Liver (tissue), 9 donors: Measurements from ENCODE around the gene RBBP6. TPM values are rescaled to one million over a fixed set of nuclear protein-coding genes. Genes with fewer than 3 reads are reported as not detected.

Source experiments
- DNase-seq: peaks from one replicate; pipeline ENCODE4 v3.0.0-alpha.2; 2017; ENCODE audit warnings: low spot score
- H3K27ac ChIP-seq, 2 donors: one replicate each; pipeline ENCODE4 v1.7.0; 2013; ENCODE audit warnings: inconsistent platforms in 2 of 2, low read length in 2 of 2, control low read depth in 1 of 2, low read depth in 1 of 2, mild to moderate bottlenecking in 1 of 2
- H3K27me3 ChIP-seq, 4 donors: one replicate each; pipeline versions ENCODE4 v1.6.1 to v1.7.0; 2013; ENCODE audit warnings: low read length in 3 of 4, inconsistent platforms in 1 of 4, mild to moderate bottlenecking in 1 of 4, moderate library complexity in 1 of 4; ENCODE audit not compliant: control insufficient read depth in 4 of 4, insufficient read depth in 4 of 4
- H3K36me3 ChIP-seq, 4 donors: one replicate each; pipeline versions ENCODE4 v1.6.1 to v1.7.0; 2013; ENCODE audit warnings: low read length in 3 of 4, mild to moderate bottlenecking in 3 of 4, low read depth in 1 of 4, moderate library complexity in 1 of 4; ENCODE audit not compliant: control insufficient read depth in 4 of 4, insufficient read depth in 3 of 4
- H3K4me1 ChIP-seq, 4 donors: one replicate each; pipeline versions ENCODE4 v1.6.1 to v1.7.0; 2013; ENCODE audit warnings: low read length in 3 of 4, mild to moderate bottlenecking in 3 of 4, moderate library complexity in 1 of 4; ENCODE audit not compliant: control insufficient read depth in 4 of 4, insufficient read depth in 4 of 4
- H3K4me3 ChIP-seq, 3 donors: one replicate each; pipeline versions ENCODE4 v1.6.1 to v1.7.0; 2013; ENCODE audit warnings: low read length in 3 of 3, control low read depth in 1 of 3, low read depth in 1 of 3, mild to moderate bottlenecking in 1 of 3
- H3K9ac ChIP-seq, 2 donors: one replicate each; pipeline ENCODE4 v1.7.0; 2013; ENCODE audit warnings: low read length in 2 of 2, mild to moderate bottlenecking in 2 of 2, moderate library complexity in 2 of 2, control low read depth in 1 of 2, low read depth in 1 of 2
- H3K9me3 ChIP-seq, 4 donors: one replicate each; pipeline versions ENCODE4 v1.6.1 to v1.7.0; 2013; ENCODE audit warnings: low read length in 3 of 4; ENCODE audit not compliant: control insufficient read depth in 4 of 4
- ATF3 ChIP-seq: IDR thresholded peaks from 2 replicates; pipeline ENCODE4 v1.6.1; 2016; ENCODE audit warnings: antibody characterized with exemption
- EGR1 ChIP-seq, 2 donors: IDR thresholded peaks; 2 replicates each; pipeline ENCODE4 v1.6.1; 2016 to 2018; ENCODE audit warnings: antibody characterized with exemption in 2 of 2, low read depth in 2 of 2
- FOXA1 ChIP-seq: IDR thresholded peaks from 2 replicates; pipeline ENCODE4 v1.6.1; 2016; ENCODE audit warnings: antibody characterized with exemption
- GABPA ChIP-seq, 2 donors: IDR thresholded peaks in 1 of 2; conservative IDR thresholded peaks in 1 of 2; 2 replicates each; pipeline ENCODE4 v1.6.1; 2016; ENCODE audit warnings: antibody characterized with exemption in 2 of 2, mild to moderate bottlenecking in 1 of 2, moderate library complexity in 1 of 2
- HNF4A ChIP-seq, 2 donors: conservative IDR thresholded peaks; 2 replicates each; pipeline ENCODE4 v1.6.1; 2016; ENCODE audit warnings: antibody characterized with exemption in 2 of 2, mild to moderate bottlenecking in 2 of 2
- JUND ChIP-seq, 2 donors: IDR thresholded peaks; 2 replicates each; pipeline ENCODE4 v1.6.1; 2016; ENCODE audit warnings: antibody characterized with exemption in 2 of 2
- MAX ChIP-seq: IDR thresholded peaks from 2 replicates; pipeline ENCODE4 v1.6.1; 2016; ENCODE audit warnings: antibody characterized with exemption
- NR2F2 ChIP-seq: IDR thresholded peaks from 2 replicates; pipeline ENCODE4 v1.6.1; 2016; ENCODE audit warnings: antibody characterized with exemption
- RAD21 ChIP-seq, 2 donors: IDR thresholded peaks; 2 replicates each; pipeline ENCODE4 v1.6.1; 2016; ENCODE audit warnings: antibody characterized with exemption in 2 of 2, mild to moderate bottlenecking in 2 of 2
- SP1 ChIP-seq: IDR thresholded peaks from 2 replicates; pipeline ENCODE4 v1.6.1; 2018; ENCODE audit warnings: antibody characterized with exemption, mild to moderate bottlenecking
- TAF1 ChIP-seq: conservative IDR thresholded peaks from 2 replicates; pipeline ENCODE4 v1.6.1; 2016; ENCODE audit warnings: antibody characterized with exemption, mild to moderate bottlenecking
- YY1 ChIP-seq: IDR thresholded peaks from 2 replicates; pipeline ENCODE4 v1.6.1; 2016; ENCODE audit warnings: antibody characterized with exemption, mild to moderate bottlenecking
- WGBS: extraction: QIAGEN DNeasy Blood & Tissue Kit; methylation state at CpG from one replicate; pipeline ENCODE4 v1.1.7; 2013; 5-methylcytosine and 5-hydroxymethylcytosine counted together
- polyA plus RNA-seq, 2 donors: library from polyadenylated mRNA; stranded (reverse) in 1 of 2; unstranded in 1 of 2; fragments of 200-250 nt in 1 of 2; fragments of >200 nt in 1 of 2; fragmentation: Nextera tagmentation in 1 of 2; extraction: Ambion mirVana in 1 of 2; gene quantifications; one replicate each; pipeline versions ENCODE4 v1.2.1 to v1.2.3, GENCODE V29; 2013 to 2015
- total RNA-seq, 2 donors: library from RNA; depleted of rRNA; stranded (reverse); fragments of >200 nt; gene quantifications; one replicate each; pipeline ENCODE4 v1.2.3, GENCODE V29; 2014
- TF ChIP-seq, protein P1 (sequence below): fragments of 150-350 bp; IDR thresholded peaks from 2 replicates; pipeline ENCODE4 v1.5.1; 2017; ENCODE audit warnings: improper control_type of control experiment, low read depth, low read length; ENCODE audit not compliant: missing input control
- TF ChIP-seq, protein P2 (sequence below): IDR thresholded peaks from 2 replicates; pipeline ENCODE4 v1.6.1; 2016; ENCODE audit warnings: antibody characterized with exemption, mild to moderate bottlenecking
- TF ChIP-seq, protein P3 (sequence below): IDR thresholded peaks from 2 replicates; pipeline ENCODE4 v1.6.1; 2016; ENCODE audit warnings: antibody characterized with exemption
- donor health status: healthy.
- donor health status: healthy.
- donor health status: healthy.
- donor health status: healthy.
- donor health status: healthy.

Gene RBBP6
- total and polyA plus RNA-seq, 4 donors = 8.1 to 35.8 (median 11.8) TPM

DNA sequence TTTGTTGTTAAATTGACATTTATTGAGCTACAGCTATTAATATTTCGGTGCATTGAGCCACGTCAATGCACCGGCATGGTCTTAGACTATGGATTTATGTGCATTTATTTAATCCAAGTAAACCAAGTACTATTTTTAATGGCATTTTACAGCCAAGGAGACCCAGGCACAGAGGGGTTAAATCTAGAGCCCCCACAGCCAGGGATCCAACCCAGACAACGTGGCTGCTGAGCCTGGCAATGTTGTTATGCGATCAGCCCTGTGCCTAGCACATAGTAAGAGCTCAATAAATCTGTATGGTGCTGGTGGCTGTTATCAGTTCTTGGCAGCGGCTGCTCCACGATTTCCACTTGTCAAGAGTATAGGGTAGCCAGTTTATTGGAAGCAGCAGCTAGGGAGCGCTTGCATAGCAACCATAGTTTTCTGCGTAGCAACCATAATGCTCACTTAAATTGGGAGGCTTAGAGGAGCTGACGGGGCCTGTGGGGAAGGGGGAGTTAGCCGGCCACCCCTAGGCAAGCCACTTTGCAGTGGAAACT is 541 bp upstream of the RBBP6 start:
- peak overlapping the region; percentile 37 to 83 (median 72) for H3K4me3 ChIP-seq
- 19% methylated on average over 11 of the region's 11 CpGs for WGBS
- DNase-seq = no peak
- peaks cover 6 to 39% (median 18%) of the 10 kb centered on the region in 4 donors for H3K4me1 ChIP-seq
- TF ChIP-seq SP1 (no peak), ATF3 (no peak), TAF1 (no peak), FOXA1 (no peak), YY1 (no peak)
- TF ChIP-seq, protein P1, sequence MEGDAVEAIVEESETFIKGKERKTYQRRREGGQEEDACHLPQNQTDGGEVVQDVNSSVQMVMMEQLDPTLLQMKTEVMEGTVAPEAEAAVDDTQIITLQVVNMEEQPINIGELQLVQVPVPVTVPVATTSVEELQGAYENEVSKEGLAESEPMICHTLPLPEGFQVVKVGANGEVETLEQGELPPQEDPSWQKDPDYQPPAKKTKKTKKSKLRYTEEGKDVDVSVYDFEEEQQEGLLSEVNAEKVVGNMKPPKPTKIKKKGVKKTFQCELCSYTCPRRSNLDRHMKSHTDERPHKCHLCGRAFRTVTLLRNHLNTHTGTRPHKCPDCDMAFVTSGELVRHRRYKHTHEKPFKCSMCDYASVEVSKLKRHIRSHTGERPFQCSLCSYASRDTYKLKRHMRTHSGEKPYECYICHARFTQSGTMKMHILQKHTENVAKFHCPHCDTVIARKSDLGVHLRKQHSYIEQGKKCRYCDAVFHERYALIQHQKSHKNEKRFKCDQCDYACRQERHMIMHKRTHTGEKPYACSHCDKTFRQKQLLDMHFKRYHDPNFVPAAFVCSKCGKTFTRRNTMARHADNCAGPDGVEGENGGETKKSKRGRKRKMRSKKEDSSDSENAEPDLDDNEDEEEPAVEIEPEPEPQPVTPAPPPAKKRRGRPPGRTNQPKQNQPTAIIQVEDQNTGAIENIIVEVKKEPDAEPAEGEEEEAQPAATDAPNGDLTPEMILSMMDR = no peak
- TF ChIP-seq, protein P2, sequence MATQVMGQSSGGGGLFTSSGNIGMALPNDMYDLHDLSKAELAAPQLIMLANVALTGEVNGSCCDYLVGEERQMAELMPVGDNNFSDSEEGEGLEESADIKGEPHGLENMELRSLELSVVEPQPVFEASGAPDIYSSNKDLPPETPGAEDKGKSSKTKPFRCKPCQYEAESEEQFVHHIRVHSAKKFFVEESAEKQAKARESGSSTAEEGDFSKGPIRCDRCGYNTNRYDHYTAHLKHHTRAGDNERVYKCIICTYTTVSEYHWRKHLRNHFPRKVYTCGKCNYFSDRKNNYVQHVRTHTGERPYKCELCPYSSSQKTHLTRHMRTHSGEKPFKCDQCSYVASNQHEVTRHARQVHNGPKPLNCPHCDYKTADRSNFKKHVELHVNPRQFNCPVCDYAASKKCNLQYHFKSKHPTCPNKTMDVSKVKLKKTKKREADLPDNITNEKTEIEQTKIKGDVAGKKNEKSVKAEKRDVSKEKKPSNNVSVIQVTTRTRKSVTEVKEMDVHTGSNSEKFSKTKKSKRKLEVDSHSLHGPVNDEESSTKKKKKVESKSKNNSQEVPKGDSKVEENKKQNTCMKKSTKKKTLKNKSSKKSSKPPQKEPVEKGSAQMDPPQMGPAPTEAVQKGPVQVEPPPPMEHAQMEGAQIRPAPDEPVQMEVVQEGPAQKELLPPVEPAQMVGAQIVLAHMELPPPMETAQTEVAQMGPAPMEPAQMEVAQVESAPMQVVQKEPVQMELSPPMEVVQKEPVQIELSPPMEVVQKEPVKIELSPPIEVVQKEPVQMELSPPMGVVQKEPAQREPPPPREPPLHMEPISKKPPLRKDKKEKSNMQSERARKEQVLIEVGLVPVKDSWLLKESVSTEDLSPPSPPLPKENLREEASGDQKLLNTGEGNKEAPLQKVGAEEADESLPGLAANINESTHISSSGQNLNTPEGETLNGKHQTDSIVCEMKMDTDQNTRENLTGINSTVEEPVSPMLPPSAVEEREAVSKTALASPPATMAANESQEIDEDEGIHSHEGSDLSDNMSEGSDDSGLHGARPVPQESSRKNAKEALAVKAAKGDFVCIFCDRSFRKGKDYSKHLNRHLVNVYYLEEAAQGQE = no peak
- H3K36me3 ChIP-seq = no peaks in the 10 kb centered on the region
- H3K9ac ChIP-seq = peak overlapping the region; percentile 51 to 100
- H3K9me3 ChIP-seq = no peaks in the 10 kb centered on the region
- H3K27ac ChIP-seq = peak overlapping the region; percentile 98 to 100
- H3K27me3 ChIP-seq = no peaks in the 10 kb centered on the region

- peak overlapping the region; percentile 73 to 93 (median 85) for H3K4me3 ChIP-seq
- peak overlapping the region; percentile 98 to 100 for H3K9ac ChIP-seq
- peaks cover 0 to 3% (median 1%) of the 10 kb centered on the region in 4 donors for H3K36me3 ChIP-seq
- WGBS = under 1% methylated on average over 64 of the region's 64 CpGs
- peak; percentile 69 for DNase-seq
- H3K4me1 ChIP-seq = peaks cover 7 to 40% (median 22%) of the 10 kb centered on the region in 4 donors
- H3K9me3 ChIP-seq = no peaks in the 10 kb centered on the region
- peak overlapping the region; percentile 98 to 100 for H3K27ac ChIP-seq
- H3K27me3 ChIP-seq = no peaks in the 10 kb centered on the region
- TF ChIP-seq ATF3 = no peak
- TF ChIP-seq, protein P1 = no peak
- TF ChIP-seq GABPA (IDR thresholded peaks at IDR 0.05 in 1 of 2, conservative IDR thresholded peaks at IDR 0.05 in 1 of 2) = no peak
- no peak for TF ChIP-seq NR2F2
- TF ChIP-seq RAD21 (IDR thresholded peaks at IDR 0.05) = no peak
- TF ChIP-seq EGR1 (IDR thresholded peaks at IDR 0.05; ENCODE audit: low read depth in 2 of 2) = no peak
- no peak for TF ChIP-seq MAX
- no peak for TF ChIP-seq TAF1
- TF ChIP-seq HNF4A (conservative IDR thresholded peaks at IDR 0.05) = no peak
- TF ChIP-seq, protein P2 = no peak
- no peak for TF ChIP-seq JUND (IDR thresholded peaks at IDR 0.05)
- TF ChIP-seq, protein P3, sequence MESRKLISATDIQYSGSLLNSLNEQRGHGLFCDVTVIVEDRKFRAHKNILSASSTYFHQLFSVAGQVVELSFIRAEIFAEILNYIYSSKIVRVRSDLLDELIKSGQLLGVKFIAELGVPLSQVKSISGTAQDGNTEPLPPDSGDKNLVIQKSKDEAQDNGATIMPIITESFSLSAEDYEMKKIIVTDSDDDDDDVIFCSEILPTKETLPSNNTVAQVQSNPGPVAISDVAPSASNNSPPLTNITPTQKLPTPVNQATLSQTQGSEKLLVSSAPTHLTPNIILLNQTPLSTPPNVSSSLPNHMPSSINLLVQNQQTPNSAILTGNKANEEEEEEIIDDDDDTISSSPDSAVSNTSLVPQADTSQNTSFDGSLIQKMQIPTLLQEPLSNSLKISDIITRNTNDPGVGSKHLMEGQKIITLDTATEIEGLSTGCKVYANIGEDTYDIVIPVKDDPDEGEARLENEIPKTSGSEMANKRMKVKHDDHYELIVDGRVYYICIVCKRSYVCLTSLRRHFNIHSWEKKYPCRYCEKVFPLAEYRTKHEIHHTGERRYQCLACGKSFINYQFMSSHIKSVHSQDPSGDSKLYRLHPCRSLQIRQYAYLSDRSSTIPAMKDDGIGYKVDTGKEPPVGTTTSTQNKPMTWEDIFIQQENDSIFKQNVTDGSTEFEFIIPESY = no peak
These were observed 660 bp downstream of the RBBP6 start for GRCh38 chr16:24539850-24540601.
